ENCODE data around the gene ARHGAP30.
A peak's percentile ranks its signal among the peaks of the same experiment; 100 is the strongest.

The ARHGAP30 gene

DNA sequence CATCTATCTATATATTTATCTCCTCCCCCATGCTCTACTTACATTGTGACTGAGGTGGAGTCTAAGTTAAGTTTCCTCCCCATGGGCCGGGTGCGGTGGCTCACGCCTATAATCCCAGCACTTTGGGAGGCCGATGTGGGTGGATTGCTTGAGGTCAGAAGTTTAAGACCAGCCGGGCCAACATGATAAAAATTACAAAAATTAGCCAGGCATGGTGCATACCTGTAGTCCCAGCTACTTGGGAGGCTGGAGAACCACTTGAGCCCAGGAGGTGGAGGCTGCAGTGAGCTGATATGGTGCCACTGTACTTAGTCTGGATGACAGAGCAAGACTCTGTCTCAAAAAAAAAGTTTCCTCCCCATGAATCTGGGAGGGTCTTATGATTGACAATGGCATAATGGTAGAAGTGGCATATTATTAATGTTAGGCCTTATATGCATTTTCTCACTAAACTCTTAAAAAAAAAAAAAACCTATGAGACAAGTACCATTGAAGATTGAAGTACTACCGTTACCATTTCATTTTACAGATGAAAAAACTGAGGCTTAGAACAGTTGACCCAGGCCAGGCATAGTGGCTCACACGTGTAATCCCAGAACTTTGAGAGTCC lies 60.0 kb downstream of the ARHGAP30 start:
- DNase-seq = no peak

- DNase-seq = no peak
Observed at GRCh38 chr1:161008869-161009510, 60.7 kb downstream of the ARHGAP30 start.

GRCh38 chr1:161007369-161007768 lies 62.3 kb downstream of the ARHGAP30 start:
- DNase-seq = no peak

GRCh38 chr1:161006563-161006962 lies 63.1 kb downstream of the ARHGAP30 start:
- no peak for DNase-seq

DNA sequence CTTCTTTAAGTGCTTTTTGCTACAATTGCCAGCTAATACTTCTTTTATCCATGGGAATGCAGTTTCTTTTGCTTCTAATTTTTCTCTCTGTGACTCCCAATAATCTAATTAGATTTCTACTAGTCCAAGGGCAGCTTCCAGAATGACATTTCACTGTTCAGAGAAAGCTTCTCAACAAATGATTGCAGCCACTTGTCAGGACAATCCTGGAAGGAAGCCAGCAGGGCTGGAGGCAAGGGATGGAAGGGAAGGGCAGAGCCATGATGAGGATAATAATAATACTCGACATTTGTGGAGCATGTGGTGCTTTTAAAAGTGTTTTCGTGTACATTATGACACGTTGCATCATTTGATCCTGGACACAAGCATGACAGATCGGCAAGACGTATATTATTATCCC lies 68.2 kb downstream of the ARHGAP30 start:
- DNase-seq = no peak

GRCh38 chr1:161000736-161001480 lies 68.8 kb downstream of the ARHGAP30 start:
- DNase-seq = no peak

GRCh38 chr1:160999376-160999775 lies 70.3 kb downstream of the ARHGAP30 start:
- no peak for DNase-seq

DNA sequence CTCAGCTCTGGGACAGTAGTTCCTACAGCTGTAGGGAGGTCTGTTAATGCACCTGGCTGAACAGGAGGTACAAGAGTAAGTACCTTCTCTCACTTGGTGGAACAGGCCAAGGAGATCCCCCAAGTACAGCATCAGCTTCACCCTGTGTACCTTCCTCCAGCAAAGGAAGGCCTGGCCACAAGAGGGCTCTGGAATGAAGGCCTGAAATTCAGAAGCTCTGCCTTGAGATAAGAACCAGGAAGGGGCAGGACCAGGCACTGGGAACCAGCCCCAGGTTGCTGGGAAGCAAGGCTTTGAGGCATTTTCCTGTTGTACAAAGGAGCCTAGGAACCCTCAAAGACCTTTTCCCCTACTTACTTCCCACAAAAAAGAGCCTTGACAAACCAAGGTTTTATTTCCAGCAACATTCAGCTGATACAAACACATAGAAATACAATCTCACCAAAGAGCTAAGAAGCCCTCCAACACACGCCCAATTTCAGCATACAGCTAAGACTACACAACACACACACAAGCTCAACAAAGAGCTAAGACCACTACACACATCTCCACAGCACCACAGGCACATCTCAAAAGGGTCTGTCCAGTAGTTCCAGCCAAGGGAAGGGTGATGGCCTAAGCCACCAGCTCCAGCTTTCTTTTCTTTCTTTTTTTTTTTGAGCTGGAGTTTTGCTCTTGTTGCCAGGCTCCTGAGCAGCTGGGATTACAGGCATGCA lies 72.2 kb downstream of the ARHGAP30 start:
- peak in 1 of 2 donors; percentile 50 for DNase-seq

All from bone marrow (tissue), 2 donors.